Calu3 (cell line): ENCODE results near the gene CGB3. TPM values are rescaled to one million over a fixed set of nuclear protein-coding genes. Genes with fewer than 3 reads are reported as not detected.
"Not testable (repeated sequence)": the region's sequence is repeated elsewhere in the genome, so short reads cannot be mapped to it uniquely, and the experiment has no call there.

Experiments
- Bru-seq: library from RNA; stranded (reverse); fragments of 400-500 nt; gene quantifications from one replicate; lab custom pipeline; 2021; lab: Mats Ljungman, UMichigan
- BruChase-seq, 2 experiments: library from RNA; stranded (reverse); fragments of 400-500 nt; gene quantifications; one replicate each; lab custom pipeline; 2021; lab: Mats Ljungman, UMichigan
- BruUV-seq: library from RNA; stranded (reverse); fragments of 400-500 nt; replicated peaks from 2 replicates; lab custom pipeline; 2021; lab: Mats Ljungman, UMichigan
- CTCF ChIA-PET: fragments of 300-600 bp; sonication (Branson Sonifier 250); formaldehyde crosslinking; loops from one replicate; lab custom pipeline; 2022; ENCODE audit warnings: antibody characterized with exemption; lab: Charles Lee
- DNase-seq: peaks from one replicate; pipeline ENCODE4 v3.0.0; 2022
- H3K27ac Mint-ChIP-seq: one replicate; pipeline ENCODE4 v1.8.0; 2022; ENCODE audit warnings: mixed read lengths; ENCODE audit not compliant: unreplicated experiment
- H3K27me3 Mint-ChIP-seq: one replicate; pipeline ENCODE4 v1.8.0; 2022; ENCODE audit warnings: mixed read lengths; ENCODE audit not compliant: unreplicated experiment
- H3K36me3 Mint-ChIP-seq: one replicate; pipeline ENCODE4 v1.8.0; 2022; ENCODE audit warnings: mild to moderate bottlenecking, moderate library complexity, mixed read lengths; ENCODE audit not compliant: insufficient read depth, unreplicated experiment
- H3K4me1 Mint-ChIP-seq: one replicate; pipeline ENCODE4 v1.8.0; 2022; ENCODE audit warnings: mild to moderate bottlenecking, low read depth, mixed read lengths; ENCODE audit not compliant: unreplicated experiment
- H3K4me3 Mint-ChIP-seq: one replicate; pipeline ENCODE4 v1.8.0; 2022; ENCODE audit warnings: mild to moderate bottlenecking, low read depth, moderate library complexity, mixed read lengths; ENCODE audit not compliant: unreplicated experiment
- H3K9me3 Mint-ChIP-seq: one replicate; pipeline ENCODE4 v1.8.0; 2022; ENCODE audit warnings: low read depth, mixed read lengths; ENCODE audit not compliant: unreplicated experiment
- CTCF ChIP-seq: fragments of 200-600 bp; IDR thresholded peaks from one replicate; pipeline ENCODE4 v1.8.0; 2022; ENCODE audit warnings: antibody characterized with exemption; ENCODE audit not compliant: unreplicated experiment
- intact Hi-C: fragments of 100-400 bp; cut with micrococcal nuclease; formaldehyde crosslinking; loops from one replicate; pipeline ENCODE4 v1.10.0; 2022; ENCODE audit not compliant: unreplicated experiment
- long read RNA-seq: library from polyadenylated mRNA; stranded (forward); transcript quantifications from one replicate; pipeline ENCODE4 v2.0.0, GENCODE V29; 2022
- total RNA-seq: library from RNA; stranded (reverse); gene quantifications from 2 replicates; pipeline ENCODE4 v1.2.3, GENCODE V29; 2022

The CGB3 gene
- 1.1 TPM in 1 of 2 replicates, not detected in the other for total RNA-seq
- Bru-seq, nascent RNA = not detected
- not detected for BruChase-seq, experiment 1, labeled RNA remaining after a 6-hour chase
- BruChase-seq, experiment 2, labeled RNA remaining after a 2-hour chase = not detected
- long read RNA-seq = 0 reads

- BruUV-seq, H3K9me3 Mint-ChIP-seq, H3K27ac Mint-ChIP-seq, intact Hi-C loops, H3K4me3 Mint-ChIP-seq, DNase-seq, CTCF ChIA-PET: not testable (repeated sequence)
- Mint-ChIP-seq H3K4me1 (peaks cover 25% of the 10 kb centered on the region), H3K27me3 (peaks cover 37% of the 10 kb centered on the region), H3K36me3 (peaks cover 11% of the 10 kb centered on the region)
These were observed at the start of gene CGB3 for GRCh38 chr19:49024233-49024632. CGB3 (minus strand) TSS chr19:49024333; CDS start chr19:49023971, 362 bp downstream.

GRCh38 chr19:49071860-49072547 is 47.9 kb upstream of the CGB3 start:
- no peak overlapping the region for H3K4me3 Mint-ChIP-seq
- H3K27me3 Mint-ChIP-seq = peaks cover 66% of the 10 kb centered on the region
- TF ChIP-seq CTCF = no peak
- no TSS peak for BruUV-seq
- no peak for DNase-seq
- H3K9me3 Mint-ChIP-seq = peaks cover 7% of the 10 kb centered on the region
- H3K36me3 Mint-ChIP-seq = peaks cover 22% of the 10 kb centered on the region
- H3K4me1 Mint-ChIP-seq = peaks cover 29% of the 10 kb centered on the region
- intact Hi-C loops = no loop called here
- H3K27ac Mint-ChIP-seq = no peak overlapping the region
- CTCF ChIA-PET = no interaction called here

GRCh38 chr19:49070416-49070815 is 46.3 kb upstream of the CGB3 start:
- no peak for TF ChIP-seq CTCF
- H3K9me3 Mint-ChIP-seq = peaks cover 7% of the 10 kb centered on the region
- H3K27me3 Mint-ChIP-seq = peaks cover 82% of the 10 kb centered on the region
- no peak overlapping the region for H3K4me3 Mint-ChIP-seq
- CTCF ChIA-PET = interaction anchor here (0.6 kb wide), 1 partner anchor 11 kb away, joined by 3 read pairs; no protein-coding TSS in a partner anchor
- DNase-seq = no peak
- no TSS peak for BruUV-seq
- intact Hi-C loops = no loop called here
- peaks cover 22% of the 10 kb centered on the region for H3K4me1 Mint-ChIP-seq
- H3K27ac Mint-ChIP-seq = no peak overlapping the region
- H3K36me3 Mint-ChIP-seq = peaks cover 22% of the 10 kb centered on the region

GRCh38 chr19:49069026-49069425 is 44.9 kb upstream of the CGB3 start:
- peaks cover 7% of the 10 kb centered on the region for H3K9me3 Mint-ChIP-seq
- peaks cover 22% of the 10 kb centered on the region for H3K36me3 Mint-ChIP-seq
- peaks cover 80% of the 10 kb centered on the region for H3K27me3 Mint-ChIP-seq
- no TSS peak for BruUV-seq
- CTCF ChIA-PET = interaction anchor here (0.6 kb wide), 1 partner anchor 188 kb away, joined by 6 read pairs; no protein-coding TSS in a partner anchor
- peaks cover 14% of the 10 kb centered on the region for H3K4me1 Mint-ChIP-seq
- no peak for TF ChIP-seq CTCF
- intact Hi-C loops = no loop called here
- H3K4me3 Mint-ChIP-seq = no peak overlapping the region
- no peak for DNase-seq
- H3K27ac Mint-ChIP-seq = no peak overlapping the region
